Activated T-cell treated with anti-CD3 and anti-CD28 coated beads, Interleukin-2, amount 50 U/mL, for 24 hours (primary cell): ENCODE results near the gene THSD7B.

Experiments
- DNase-seq: peaks from one replicate; pipeline ENCODE4 v3.0.0-alpha.2; 2020
- H3K27ac Mint-ChIP-seq: 2 replicates; pipeline ENCODE4 v1.8.0; 2020; ENCODE audit warnings: mild to moderate bottlenecking, mixed read lengths
- H3K27me3 Mint-ChIP-seq: 2 replicates; pipeline ENCODE4 v1.8.0; 2020; ENCODE audit warnings: mixed read lengths
- H3K36me3 Mint-ChIP-seq: 2 replicates; pipeline ENCODE4 v1.8.0; 2020; ENCODE audit warnings: low read depth, mixed read lengths
- H3K4me1 Mint-ChIP-seq: 2 replicates; pipeline ENCODE4 v1.8.0; 2020; ENCODE audit warnings: low read depth, mixed read lengths
- H3K4me3 Mint-ChIP-seq: 2 replicates; pipeline ENCODE4 v1.8.0; 2020; ENCODE audit warnings: mild to moderate bottlenecking, moderate library complexity, mixed read lengths
- H3K9me3 Mint-ChIP-seq: 2 replicates; pipeline ENCODE4 v1.8.0; 2020; ENCODE audit warnings: mixed read lengths

The THSD7B gene

DNA sequence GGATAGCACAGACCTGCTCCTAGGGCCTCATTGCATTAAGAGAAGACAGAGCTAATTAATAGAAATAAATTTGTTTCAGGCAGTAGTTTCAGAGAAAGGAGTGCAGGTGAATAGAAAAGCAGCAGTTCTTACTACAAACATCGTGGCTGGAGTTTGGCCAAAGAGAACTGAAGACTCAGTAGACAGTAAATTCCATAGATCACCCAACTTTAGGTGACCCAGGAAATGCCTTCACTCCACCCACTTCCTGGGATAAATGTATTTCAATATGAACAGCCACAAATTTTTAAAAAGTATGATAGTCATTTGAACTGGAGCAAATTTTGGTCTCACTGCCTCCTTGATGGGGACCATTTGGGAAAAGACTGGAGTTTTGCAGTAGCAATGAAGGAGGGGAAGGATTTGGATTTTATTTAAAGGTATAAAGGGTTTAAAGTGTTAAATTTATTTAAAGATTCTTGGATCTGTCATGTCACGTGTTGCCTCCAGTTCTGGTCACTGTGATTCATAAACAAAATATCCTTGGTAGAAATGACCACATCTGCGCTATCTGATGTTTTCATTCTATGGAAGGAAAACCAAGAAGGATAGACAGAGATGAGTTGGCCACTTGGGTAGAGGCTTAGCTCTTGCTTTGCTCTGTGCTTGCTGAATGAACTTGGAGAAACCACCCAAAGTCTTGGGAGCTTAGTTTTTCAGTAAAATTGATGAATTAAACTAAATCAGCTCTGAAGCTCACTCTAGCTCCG is 390.2 kb downstream of the THSD7B start:
- no peak overlapping the region for H3K4me3 Mint-ChIP-seq
- no peaks in the 10 kb centered on the region for H3K36me3 Mint-ChIP-seq
- no peaks in the 10 kb centered on the region for H3K27me3 Mint-ChIP-seq
- DNase-seq, result no peak
- no peak overlapping the region for H3K27ac Mint-ChIP-seq
- no peaks in the 10 kb centered on the region for H3K4me1 Mint-ChIP-seq
- no peaks in the 10 kb centered on the region for H3K9me3 Mint-ChIP-seq

GRCh38 chr2:137156221-137156844 is 391.0 kb downstream of the THSD7B start:
- Mint-ChIP-seq H3K9me3 (no peaks in the 10 kb centered on the region), H3K4me1 (no peaks in the 10 kb centered on the region), H3K36me3 (no peaks in the 10 kb centered on the region), H3K27me3 (no peaks in the 10 kb centered on the region), H3K4me3 (no peak overlapping the region), H3K27ac (no peak overlapping the region)
- DNase-seq, result no peak

DNA sequence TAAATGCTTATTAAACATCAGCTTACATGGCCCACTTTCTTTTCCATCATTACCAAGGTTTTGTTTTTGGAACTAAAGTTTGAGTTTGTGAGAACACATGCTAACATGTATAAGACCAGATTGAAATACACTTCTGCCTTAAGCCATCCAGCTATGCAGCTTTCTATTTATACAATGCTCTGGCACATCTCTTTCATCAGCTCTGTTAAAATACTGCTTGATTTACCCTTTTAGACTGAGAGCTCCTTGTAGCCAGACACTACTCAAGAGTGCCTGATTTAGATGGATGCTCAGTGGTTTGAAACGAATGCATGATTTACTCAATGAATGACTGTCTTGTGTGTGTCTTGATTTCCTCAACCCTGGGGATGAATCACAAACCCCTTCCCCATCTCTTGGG is 392.5 kb downstream of the THSD7B start:
- H3K27me3 Mint-ChIP-seq, result no peaks in the 10 kb centered on the region
- DNase-seq, result no peak
- no peaks in the 10 kb centered on the region for H3K36me3 Mint-ChIP-seq
- H3K27ac Mint-ChIP-seq, result no peak overlapping the region
- no peak overlapping the region for H3K4me3 Mint-ChIP-seq
- H3K9me3 Mint-ChIP-seq, result no peaks in the 10 kb centered on the region
- H3K4me1 Mint-ChIP-seq, result no peaks in the 10 kb centered on the region

GRCh38 chr2:137161250-137161649 is 395.9 kb downstream of the THSD7B start:
- Mint-ChIP-seq H3K27ac (no peak overlapping the region), H3K4me1 (no peaks in the 10 kb centered on the region), H3K36me3 (no peaks in the 10 kb centered on the region), H3K4me3 (no peak overlapping the region), H3K9me3 (peaks cover 4% of the 10 kb centered on the region), H3K27me3 (no peaks in the 10 kb centered on the region)
- no peak for DNase-seq

DNA sequence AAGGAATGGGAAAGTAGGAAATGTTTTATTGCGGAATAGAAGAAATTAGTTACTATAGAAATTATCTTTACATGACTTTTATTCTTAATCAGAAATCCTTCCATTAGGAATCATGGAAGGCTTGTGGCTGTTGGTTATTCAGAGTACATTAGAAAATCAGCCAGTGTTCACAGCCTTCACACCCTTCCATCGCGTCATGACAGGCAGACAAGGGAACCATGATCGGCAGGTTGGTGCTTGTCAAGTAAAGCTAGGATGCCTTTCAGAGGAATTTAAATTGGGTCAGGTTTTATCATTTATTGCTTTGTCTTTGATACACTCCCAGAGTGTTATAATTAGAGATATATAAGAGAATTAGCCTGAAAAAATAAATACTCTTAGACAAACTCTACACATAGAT is 400.6 kb downstream of the THSD7B start:
- Mint-ChIP-seq H3K9me3 (peaks cover 4% of the 10 kb centered on the region), H3K27ac (no peak overlapping the region), H3K4me3 (no peak overlapping the region), H3K4me1 (no peaks in the 10 kb centered on the region), H3K27me3 (no peaks in the 10 kb centered on the region), H3K36me3 (no peaks in the 10 kb centered on the region)
- no peak for DNase-seq

DNA sequence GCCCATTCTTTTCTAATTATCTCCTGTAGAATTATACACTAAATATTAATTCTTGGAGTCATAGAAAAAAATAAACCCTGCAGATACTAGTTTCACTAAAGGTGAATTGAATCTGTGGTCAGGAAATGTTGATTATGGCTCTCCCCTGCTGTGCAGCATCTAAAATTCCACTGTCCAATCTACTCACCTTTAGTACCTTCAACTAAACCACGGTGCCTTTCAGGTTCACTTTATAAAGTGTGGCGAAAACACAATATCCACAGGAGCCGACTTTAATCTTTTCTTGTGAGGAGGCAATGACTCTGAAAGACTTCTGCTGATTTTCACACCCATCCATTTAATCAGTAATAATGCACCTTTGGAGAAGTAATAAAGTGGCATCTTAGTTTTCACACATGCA is 402.3 kb downstream of the THSD7B start:
- no peak for DNase-seq
- Mint-ChIP-seq H3K4me3 (no peak overlapping the region), H3K27ac (no peak overlapping the region), H3K9me3 (peaks cover 4% of the 10 kb centered on the region), H3K4me1 (no peaks in the 10 kb centered on the region), H3K36me3 (no peaks in the 10 kb centered on the region), H3K27me3 (no peaks in the 10 kb centered on the region)

DNA sequence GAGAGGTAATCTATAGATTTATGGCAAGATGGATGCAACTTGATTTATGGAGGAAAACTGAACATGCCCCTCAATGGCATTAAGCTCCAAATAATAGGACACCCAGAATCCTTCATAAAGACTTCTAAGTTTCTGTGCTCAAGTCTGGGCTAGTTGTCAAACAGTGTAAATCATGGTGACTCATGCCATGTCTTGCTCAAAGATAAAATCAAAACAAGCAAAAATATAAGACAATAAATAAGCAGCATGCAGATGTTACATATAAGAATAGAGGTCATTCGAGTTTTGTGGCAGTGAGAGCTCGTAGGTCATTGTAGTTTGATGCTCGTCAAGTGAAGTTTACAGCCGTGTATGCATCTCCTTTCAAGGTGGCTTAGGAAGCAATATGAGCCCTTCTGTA is 403.2 kb downstream of the THSD7B start:
- Mint-ChIP-seq H3K27me3 (no peaks in the 10 kb centered on the region), H3K9me3 (no peaks in the 10 kb centered on the region), H3K4me1 (no peaks in the 10 kb centered on the region), H3K4me3 (no peak overlapping the region), H3K27ac (no peak overlapping the region), H3K36me3 (no peaks in the 10 kb centered on the region)
- no peak for DNase-seq

DNA sequence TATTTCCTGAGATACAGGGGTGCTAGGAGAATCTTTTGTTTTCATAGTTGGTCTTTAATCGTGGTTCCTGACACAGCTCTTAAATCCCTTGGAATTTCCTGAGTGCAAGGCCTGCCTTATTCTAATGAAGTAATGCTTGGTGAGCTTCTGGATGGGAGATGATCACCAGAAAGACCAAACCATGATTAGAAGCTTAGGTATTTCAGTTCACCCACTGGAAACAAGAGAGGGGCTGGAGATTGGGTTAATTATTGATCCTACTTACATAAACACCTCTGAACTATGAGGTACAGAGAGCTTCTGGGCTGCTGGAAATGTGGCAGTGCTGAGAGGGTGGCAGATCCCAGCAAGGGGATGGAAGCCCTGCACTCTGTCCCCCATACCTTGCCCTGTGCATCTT is 406.8 kb downstream of the THSD7B start:
- no peak overlapping the region for H3K4me3 Mint-ChIP-seq
- no peaks in the 10 kb centered on the region for H3K36me3 Mint-ChIP-seq
- no peak for DNase-seq
- no peaks in the 10 kb centered on the region for H3K4me1 Mint-ChIP-seq
- no peak overlapping the region for H3K27ac Mint-ChIP-seq
- H3K9me3 Mint-ChIP-seq, result no peaks in the 10 kb centered on the region
- no peaks in the 10 kb centered on the region for H3K27me3 Mint-ChIP-seq

- DNase-seq, result no peak
Observed at GRCh38 chr2:137173463-137173862, 408.1 kb downstream of the THSD7B start.

GRCh38 chr2:137175246-137175645 is 409.9 kb downstream of the THSD7B start:
- no peaks in the 10 kb centered on the region for H3K9me3 Mint-ChIP-seq
- H3K27ac Mint-ChIP-seq, result no peak overlapping the region
- H3K27me3 Mint-ChIP-seq, result no peaks in the 10 kb centered on the region
- H3K4me3 Mint-ChIP-seq, result no peak overlapping the region
- H3K36me3 Mint-ChIP-seq, result no peaks in the 10 kb centered on the region
- no peak for DNase-seq
- H3K4me1 Mint-ChIP-seq, result no peaks in the 10 kb centered on the region

More at GRCh38 chr2:137173463-137173862, 408.1 kb downstream of the THSD7B start:
- Mint-ChIP-seq H3K27me3 (no peaks in the 10 kb centered on the region), H3K36me3 (no peaks in the 10 kb centered on the region), H3K4me1 (no peaks in the 10 kb centered on the region), H3K4me3 (no peak overlapping the region), H3K9me3 (no peaks in the 10 kb centered on the region), H3K27ac (no peak overlapping the region)

DNA sequence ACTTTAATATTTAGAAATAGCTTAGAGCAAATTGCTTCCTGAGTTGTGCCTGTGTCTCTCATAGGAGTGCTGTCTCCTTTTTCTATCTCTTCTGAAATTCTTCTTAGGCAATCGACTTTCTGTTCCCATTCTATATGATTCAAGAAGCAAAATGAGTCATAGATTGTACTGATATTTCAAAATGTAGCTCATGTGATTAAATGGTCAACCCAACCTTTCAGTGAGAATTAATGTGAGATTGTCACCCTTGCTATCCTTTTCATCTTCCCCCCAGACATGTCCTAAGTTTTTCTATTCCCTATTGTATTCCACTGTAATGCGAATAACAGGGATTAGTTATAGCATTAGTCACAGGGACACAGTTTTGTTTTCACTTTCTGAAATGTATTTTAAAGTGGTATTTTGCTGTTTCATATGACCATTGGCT is 413.6 kb downstream of the THSD7B start:
- no peaks in the 10 kb centered on the region for H3K27me3 Mint-ChIP-seq
- DNase-seq, result no peak
- no peaks in the 10 kb centered on the region for H3K36me3 Mint-ChIP-seq
- no peaks in the 10 kb centered on the region for H3K4me1 Mint-ChIP-seq
- no peak overlapping the region for H3K27ac Mint-ChIP-seq
- no peak overlapping the region for H3K4me3 Mint-ChIP-seq
- no peaks in the 10 kb centered on the region for H3K9me3 Mint-ChIP-seq

DNA sequence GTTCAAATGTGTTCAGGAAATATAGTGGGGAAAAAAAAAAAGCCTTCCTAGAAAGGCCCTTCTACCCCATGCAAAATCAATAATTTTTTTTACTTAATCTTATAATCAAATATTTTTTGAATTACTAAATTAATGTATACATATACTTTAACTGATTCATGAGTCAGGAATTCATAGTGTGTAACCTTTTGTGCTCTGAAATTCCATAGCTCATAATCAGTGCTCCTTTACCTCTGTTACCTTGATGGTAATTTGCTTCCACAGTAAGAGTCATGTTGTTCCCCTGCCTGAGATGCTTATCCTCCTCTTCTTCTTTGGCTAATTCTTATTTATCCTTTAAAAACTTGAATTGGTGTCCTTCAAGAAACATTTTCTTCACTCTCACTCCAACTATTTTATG is 414.2 kb downstream of the THSD7B start:
- no peak for DNase-seq
- Mint-ChIP-seq H3K36me3 (no peaks in the 10 kb centered on the region), H3K4me1 (no peaks in the 10 kb centered on the region), H3K27me3 (no peaks in the 10 kb centered on the region), H3K4me3 (no peak overlapping the region), H3K9me3 (no peaks in the 10 kb centered on the region), H3K27ac (no peak overlapping the region)

DNA sequence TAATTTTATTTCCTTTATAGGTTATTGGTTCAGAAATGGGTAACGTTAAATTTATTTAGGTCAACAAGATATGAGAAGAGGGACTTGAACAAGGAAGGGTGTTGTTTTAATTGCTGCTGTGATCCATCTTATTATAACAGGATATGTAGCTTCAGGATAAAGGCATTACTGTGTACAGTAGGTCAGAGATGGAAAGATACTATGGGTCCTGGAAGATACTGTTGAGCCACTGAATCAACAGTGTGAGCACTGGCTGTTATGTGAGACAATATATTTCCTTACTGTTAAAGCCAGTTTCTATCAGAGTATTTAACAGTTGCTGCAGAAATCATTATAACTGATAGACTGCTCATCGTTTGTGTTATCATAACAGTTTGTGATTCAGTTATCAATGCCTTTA is 414.7 kb downstream of the THSD7B start:
- no peaks in the 10 kb centered on the region for H3K4me1 Mint-ChIP-seq
- no peak for DNase-seq
- no peaks in the 10 kb centered on the region for H3K36me3 Mint-ChIP-seq
- no peaks in the 10 kb centered on the region for H3K9me3 Mint-ChIP-seq
- H3K27me3 Mint-ChIP-seq, result no peaks in the 10 kb centered on the region
- no peak overlapping the region for H3K27ac Mint-ChIP-seq
- no peak overlapping the region for H3K4me3 Mint-ChIP-seq

DNA sequence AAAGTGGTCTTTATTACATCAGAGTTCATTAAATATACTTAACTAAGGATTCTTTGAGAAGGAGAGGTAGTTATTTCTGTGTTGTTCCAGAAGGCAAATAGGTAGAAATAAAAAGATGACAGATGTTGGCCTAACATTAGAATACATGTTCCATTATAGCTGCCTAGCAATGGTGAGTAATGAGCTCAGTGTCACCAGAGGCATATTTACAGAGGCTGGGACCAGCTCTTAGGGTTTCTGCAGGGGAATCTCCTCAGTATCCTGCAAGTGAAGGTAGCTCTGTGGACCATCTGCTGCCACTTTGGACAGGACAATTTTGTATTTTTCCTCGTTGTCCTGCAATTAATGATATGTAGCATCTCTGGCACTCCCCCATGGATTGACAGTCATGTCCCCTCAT is 416.0 kb downstream of the THSD7B start:
- Mint-ChIP-seq H3K36me3 (no peaks in the 10 kb centered on the region), H3K27me3 (no peaks in the 10 kb centered on the region), H3K4me1 (no peaks in the 10 kb centered on the region), H3K27ac (no peak overlapping the region), H3K9me3 (peaks cover 2% of the 10 kb centered on the region), H3K4me3 (no peak overlapping the region)
- no peak for DNase-seq

GRCh38 chr2:137182071-137182470 is 416.7 kb downstream of the THSD7B start:
- H3K27ac Mint-ChIP-seq, result no peak overlapping the region
- H3K4me3 Mint-ChIP-seq, result no peak overlapping the region
- peaks cover 2% of the 10 kb centered on the region for H3K9me3 Mint-ChIP-seq
- H3K4me1 Mint-ChIP-seq, result no peaks in the 10 kb centered on the region
- H3K36me3 Mint-ChIP-seq, result no peaks in the 10 kb centered on the region
- H3K27me3 Mint-ChIP-seq, result no peaks in the 10 kb centered on the region
- DNase-seq, result no peak
